ENCODE results near the gene VSIR.

- TF ChIP-seq CTCF (conservative IDR thresholded peaks at IDR 0.05), result no peak
- TF ChIP-seq EZH2 (IDR thresholded peaks at IDR 0.05; ENCODE audit: low read depth), result no peak
Observed at GRCh38 chr10:71767420-71768035, 5.8 kb downstream of the VSIR start.

Measured in PC-9 (cell line).